ENCODE data around the gene TRNP1. TPM values are rescaled to one million over a fixed set of nuclear protein-coding genes. Genes with fewer than 3 reads are reported as not detected.
A peak's percentile ranks its signal among the peaks of the same experiment; 100 is the strongest.

TRNP1 gene
- total and polyA plus RNA-seq, 5 experiments from 2014 or later: not detected

- DNase-seq (no peak), ATAC-seq (no peak)
- Mint-ChIP-seq H3K9me3 (no peaks in the 10 kb centered on the region), H3K27ac (no peak overlapping the region), H3K36me3 (no peaks in the 10 kb centered on the region), H3K4me1 (peaks cover 7 to 30% (median 10%) of the 10 kb centered on the region in 4 donors), H3K4me3 (no peak overlapping the region), H3K27me3 (peaks cover 14 to 39% (median 19%) of the 10 kb centered on the region in 5 donors)
- POLR2A ChIA-PET: interaction anchor here (0.6 to 1.0 kb wide), 4 partner anchors 42 to 725 kb away, joined by 3 to 5 read pairs (median 4); partner anchors contain the start of gene NUDC
These were observed 5.2 kb downstream of the TRNP1 start for GRCh38 chr1:26998429-26999300.

- Mint-ChIP-seq H3K9me3 (no peaks in the 10 kb centered on the region), H3K4me3 (no peak overlapping the region), H3K36me3 (no peaks in the 10 kb centered on the region), H3K27me3 (peaks cover 14 to 38% (median 19%) of the 10 kb centered on the region in 5 donors), H3K27ac (no peak overlapping the region), H3K4me1 (peaks cover 7 to 29% (median 9%) of the 10 kb centered on the region in 4 donors)
- ATAC-seq: no peak
- no peak for DNase-seq
- POLR2A ChIA-PET: no interaction called here
These were observed 6.0 kb downstream of the TRNP1 start for GRCh38 chr1:26999440-26999987.

- no peak overlapping the region for H3K27ac Mint-ChIP-seq
- no peak for ATAC-seq
- POLR2A ChIA-PET: interaction anchor here (0.5 kb wide), 1 partner anchor 25 kb away, joined by 3 read pairs; no protein-coding TSS in a partner anchor
- no peak overlapping the region for H3K4me3 Mint-ChIP-seq
- peaks cover 11 to 31% (median 16%) of the 10 kb centered on the region in 5 donors for H3K27me3 Mint-ChIP-seq
- H3K36me3 Mint-ChIP-seq: no peaks in the 10 kb centered on the region
- H3K4me1 Mint-ChIP-seq: peaks cover 7 to 28% (median 8%) of the 10 kb centered on the region in 4 donors
- H3K9me3 Mint-ChIP-seq: no peaks in the 10 kb centered on the region
- no peak for DNase-seq
These were observed 6.8 kb downstream of the TRNP1 start for GRCh38 chr1:27000090-27000816.

GRCh38 chr1:27000817-27001460 lies 7.4 kb downstream of the TRNP1 start:
- POLR2A ChIA-PET: interaction anchor here (0.5 kb wide), 1 partner anchor 26 kb away, joined by 3 read pairs; no protein-coding TSS in a partner anchor
- Mint-ChIP-seq H3K4me3 (no peak overlapping the region), H3K4me1 (peaks cover 6 to 27% (median 7%) of the 10 kb centered on the region in 4 donors), H3K27me3 (peaks cover 7 to 24% (median 10%) of the 10 kb centered on the region in 5 donors), H3K9me3 (no peaks in the 10 kb centered on the region), H3K27ac (no peak overlapping the region), H3K36me3 (no peaks in the 10 kb centered on the region)
- DNase-seq (no peak), ATAC-seq (no peak)

GRCh38 chr1:27001570-27002360 lies 8.3 kb downstream of the TRNP1 start:
- DNase-seq: no peak
- POLR2A ChIA-PET: no interaction called here
- peaks cover 2 to 16% (median 6%) of the 10 kb centered on the region in 5 donors for H3K27me3 Mint-ChIP-seq
- no peaks in the 10 kb centered on the region for H3K9me3 Mint-ChIP-seq
- H3K4me3 Mint-ChIP-seq: peak overlapping the region in 1 of 10 donors; percentile 24
- no peak for ATAC-seq
- peaks cover 6 to 27% (median 7%) of the 10 kb centered on the region in 4 donors for H3K4me1 Mint-ChIP-seq
- H3K36me3 Mint-ChIP-seq: no peaks in the 10 kb centered on the region
- no peak overlapping the region for H3K27ac Mint-ChIP-seq

- H3K27ac Mint-ChIP-seq: no peak overlapping the region
- H3K36me3 Mint-ChIP-seq: no peaks in the 10 kb centered on the region
These were observed 10.4 kb downstream of the TRNP1 start for GRCh38 chr1:27003745-27004470.

GRCh38 chr1:27004471-27005165 lies 11.1 kb downstream of the TRNP1 start:
- Mint-ChIP-seq H3K27me3 (peaks cover 0 to 15% (median 0%) of the 10 kb centered on the region in 5 donors), H3K4me1 (peaks cover 0 to 20% (median under 1%) of the 10 kb centered on the region in 4 donors), H3K27ac (no peak overlapping the region), H3K4me3 (no peak overlapping the region), H3K9me3 (no peaks in the 10 kb centered on the region), H3K36me3 (no peaks in the 10 kb centered on the region)
- no peak for ATAC-seq
- POLR2A ChIA-PET: no interaction called here
- DNase-seq: no peak

More at GRCh38 chr1:27003745-27004470, 10.4 kb downstream of the TRNP1 start:
- H3K27me3 Mint-ChIP-seq: peaks cover 0 to 14% (median 0%) of the 10 kb centered on the region in 5 donors
- POLR2A ChIA-PET: no interaction called here
- H3K4me3 Mint-ChIP-seq: no peak overlapping the region
- H3K9me3 Mint-ChIP-seq: no peaks in the 10 kb centered on the region
- DNase-seq (no peak), ATAC-seq (no peak)
- H3K4me1 Mint-ChIP-seq: peaks cover 0 to 20% (median under 1%) of the 10 kb centered on the region in 4 donors

- Mint-ChIP-seq H3K4me1 (peaks cover 0 to 20% (median under 1%) of the 10 kb centered on the region in 4 donors), H3K9me3 (no peaks in the 10 kb centered on the region), H3K4me3 (no peak overlapping the region), H3K27ac (no peak overlapping the region), H3K27me3 (peaks cover 0 to 16% (median 0%) of the 10 kb centered on the region in 5 donors), H3K36me3 (no peaks in the 10 kb centered on the region)
- DNase-seq (no peak), ATAC-seq (no peak)
- POLR2A ChIA-PET: no interaction called here
These were observed 11.7 kb downstream of the TRNP1 start for GRCh38 chr1:27005166-27005530.

- DNase-seq: no peak
- ATAC-seq: no peak
- Mint-ChIP-seq H3K27ac (no peak overlapping the region), H3K9me3 (no peaks in the 10 kb centered on the region), H3K4me1 (peaks cover 0 to 16% (median under 1%) of the 10 kb centered on the region in 4 donors), H3K36me3 (no peaks in the 10 kb centered on the region), H3K27me3 (peaks cover 0 to 17% (median 0%) of the 10 kb centered on the region in 5 donors), H3K4me3 (no peak overlapping the region)
- POLR2A ChIA-PET: interaction anchor here (0.6 kb wide), 1 partner anchor 1504 kb away, joined by 4 read pairs; no protein-coding TSS in a partner anchor
These were observed 12.4 kb downstream of the TRNP1 start for GRCh38 chr1:27005648-27006496.

GRCh38 chr1:27006683-27007082 lies 13.2 kb downstream of the TRNP1 start:
- Mint-ChIP-seq H3K4me3 (no peak overlapping the region), H3K4me1 (peaks cover 0 to 15% (median under 1%) of the 10 kb centered on the region in 4 donors), H3K27me3 (peaks cover 3 to 19% (median 8%) of the 10 kb centered on the region in 5 donors), H3K9me3 (no peaks in the 10 kb centered on the region), H3K27ac (no peak overlapping the region), H3K36me3 (no peaks in the 10 kb centered on the region)
- no peak for ATAC-seq
- DNase-seq: no peak
- POLR2A ChIA-PET: interaction anchor here (0.6 kb wide), 1 partner anchor 1505 kb away, joined by 4 read pairs; no protein-coding TSS in a partner anchor
